ENCODE measurements around the gene CARTPT. TPM values are rescaled to one million over a fixed set of nuclear protein-coding genes. Genes with fewer than 3 reads are reported as not detected.

Gene CARTPT
- total RNA-seq (2021; ENCODE audit: unreplicated experiment) (not detected), Bru-seq, nascent RNA (not detected), BruChase-seq, experiment 1, labeled RNA remaining after a 6-hour chase (not detected), BruChase-seq, experiment 2, labeled RNA remaining after a 2-hour chase (not detected)
- not detected in 2 replicates for polyA plus RNA-seq (2012)
- long read RNA-seq, result 0 reads

- Histone ChIP-seq H3K36me3 (ENCODE audit: control insufficient read depth in 1 of 2, insufficient read depth in 2 of 2, low read length in 2 of 2) (no peaks in the 10 kb centered on the region), H3K4me3 (replicated peaks in 1 of 2; ENCODE audit: low read depth in 1 of 2, low read length in 2 of 2) (no peak within 1 kb of the TSS), H3K9me3 (ENCODE audit: control insufficient read depth in 1 of 2, insufficient read depth in 1 of 2, low read depth in 1 of 2, low read length in 2 of 2) (no peaks in the 10 kb centered on the region), H3K9me2 (ENCODE audit: insufficient read depth) (no peaks in the 10 kb centered on the region), H3K4me2 (ENCODE audit: low read length) (no peak within 1 kb of the TSS), H2AFZ (ENCODE audit: low read depth, low read length, poor library complexity, severe bottlenecking) (no peak within 1 kb of the TSS), H3K27ac (ENCODE audit: low read depth, low read length) (no peak within 1 kb of the TSS), H4K20me1 (ENCODE audit: insufficient read depth) (no peaks in the 10 kb centered on the region), H3K4me1 (ENCODE audit: control insufficient read depth in 1 of 2, insufficient read depth in 2 of 2, low read length in 2 of 2) (no peaks in the 10 kb centered on the region), H3K27me3 (ENCODE audit: insufficient read depth, low read length) (peaks cover 81% of the 10 kb centered on the region), H3K9ac (ENCODE audit: low read length) (no peak within 1 kb of the TSS), H3K79me2 (ENCODE audit: insufficient read depth, low read length) (no peaks in the 10 kb centered on the region)
- BruUV-seq (replicated peaks), result no TSS peak
- ChIA-PET CTCF (no interaction called here), POLR2A (no interaction called here), RAD21 (ENCODE audit: low non-redundant PET in 1 of 2, low total read pairs in 2 of 2, uncharacterized antibody in 2 of 2, unreplicated experiment in 2 of 2) (no interaction called here)
- TF ChIP-seq REST (IDR thresholded peaks at IDR 0.05; ENCODE audit: low read depth) (peak; percentile 54), POLR2A (IDR thresholded peaks at IDR 0.05; ENCODE audit: borderline replicate concordance, extremely low read depth, insufficient read depth, insufficient read length) (no peak)
- intact Hi-C loops (cut with micrococcal nuclease), result no loop called here
- DNase-seq (ENCODE audit: low read depth, low spot score) (no peak), ATAC-seq (no peak)
Observed at GRCh38 chr5:71719063-71719964, at the start of gene CARTPT. CARTPT (plus strand) TSS chr5:71719275; CDS start chr5:71719294, 19 bp downstream.

- Histone ChIP-seq H3K27ac (ENCODE audit: low read depth, low read length) (no peak overlapping the region), H2AFZ (ENCODE audit: low read depth, low read length, poor library complexity, severe bottlenecking) (no peak overlapping the region), H3K9ac (ENCODE audit: low read length) (no peak overlapping the region), H3K4me3 (replicated peaks in 1 of 2; ENCODE audit: low read depth in 1 of 2, low read length in 2 of 2) (no peak overlapping the region), H3K4me2 (ENCODE audit: low read length) (no peak overlapping the region), H3K79me2 (ENCODE audit: insufficient read depth, low read length) (no peaks in the 10 kb centered on the region), H4K20me1 (ENCODE audit: insufficient read depth) (no peaks in the 10 kb centered on the region), H3K27me3 (ENCODE audit: insufficient read depth, low read length) (0 out of 2 replicates have a peak, but pooled peaks cover 6% of the 10 kb centered on the region), H3K36me3 (ENCODE audit: control insufficient read depth in 1 of 2, insufficient read depth in 2 of 2, low read length in 2 of 2) (no peaks in the 10 kb centered on the region), H3K4me1 (ENCODE audit: control insufficient read depth in 1 of 2, insufficient read depth in 2 of 2, low read length in 2 of 2) (no peaks in the 10 kb centered on the region), H3K9me3 (ENCODE audit: control insufficient read depth in 1 of 2, insufficient read depth in 1 of 2, low read depth in 1 of 2, low read length in 2 of 2) (no peaks in the 10 kb centered on the region), H3K9me2 (ENCODE audit: insufficient read depth) (no peaks in the 10 kb centered on the region)
- no peak for DNase-seq (ENCODE audit: low read depth, low spot score)
- no peak for ATAC-seq
- BruUV-seq (replicated peaks), result no TSS peak
- POLR2A ChIA-PET, result no interaction called here
- RAD21 ChIA-PET (ENCODE audit: low non-redundant PET in 1 of 2, low total read pairs in 2 of 2, uncharacterized antibody in 2 of 2, unreplicated experiment in 2 of 2), result no interaction called here
- CTCF ChIA-PET, result interaction anchor here (1.0 kb wide), 1 partner anchor 17 kb away, joined by 3 read pairs; no protein-coding TSS in a partner anchor
- intact Hi-C loops (cut with micrococcal nuclease), result loop anchor here (5.0 kb wide), 1 partner anchor 36 kb away; no protein-coding TSS in a partner anchor
- TF ChIP-seq SP1 (IDR thresholded peaks at IDR 0.05; ENCODE audit: low read depth) (no peak), EZH2 (IDR thresholded peaks at IDR 0.05) (no peak), SRF (IDR thresholded peaks at IDR 0.05; ENCODE audit: low read depth) (no peak), POLR2A (IDR thresholded peaks at IDR 0.05; ENCODE audit: borderline replicate concordance, extremely low read depth, insufficient read depth, insufficient read length) (no peak), ZNF274 (IDR thresholded peaks at IDR 0.05; ENCODE audit: low read depth, low read length) (no peak), CEBPB (IDR thresholded peaks at IDR 0.05; ENCODE audit: low read depth) (no peak), TCF7L2 (IDR thresholded peaks at IDR 0.05; ENCODE audit: borderline replicate concordance, extremely low read depth, insufficient read depth, insufficient read length) (no peak), ZFX (IDR thresholded peaks at IDR 0.05) (no peak), FOSL1 (IDR thresholded peaks at IDR 0.05; ENCODE audit: low read depth) (no peak), CTCF (IDR thresholded peaks at IDR 0.05 in 2 of 3, conservative IDR thresholded peaks at IDR 0.05 in 1 of 3; ENCODE audit: borderline replicate concordance in 1 of 3, insufficient read depth in 1 of 3, low read depth in 2 of 3, low read length in 2 of 3) (no peak), EZH2phosphoT487 (IDR thresholded peaks at IDR 0.05; ENCODE audit: borderline replicate concordance) (no peak), SIN3A (IDR thresholded peaks at IDR 0.05; ENCODE audit: low read depth) (no peak), POLR2AphosphoS5 (IDR thresholded peaks at IDR 0.05; ENCODE audit: low read depth, low read length) (no peak)
Observed at GRCh38 chr5:71677977-71678376, 41.1 kb upstream of the CARTPT start.

Data from HCT116 (cell line).